ENCODE measurements around the gene CMTM2. TPM values are rescaled to one million over a fixed set of nuclear protein-coding genes. Genes with fewer than 3 reads are reported as not detected.

The CMTM2 gene
- polyA plus RNA-seq, 1 experiment, result not detected

GRCh38 chr16:66600477-66600876 is 21.2 kb downstream of the CMTM2 start:
- Histone ChIP-seq H3K36me3 (ENCODE audit: control insufficient read depth, insufficient read depth, low read length) (no peaks in the 10 kb centered on the region), H3K4me3 (ENCODE audit: low read depth, low read length) (no peak overlapping the region), H3K27me3 (ENCODE audit: control insufficient read depth, insufficient read depth, low read length) (peaks cover 2% of the 10 kb centered on the region; the same call in 1 of the 2 replicates)
- no peak for TF ChIP-seq CTCF (IDR thresholded peaks at IDR 0.05; ENCODE audit: insufficient read depth, low read depth, low read length)
- CTCF ChIA-PET, result no interaction called here
- DNase-seq (ENCODE audit: low read depth), result no peak
- POLR2A ChIA-PET, result no interaction called here

DNA sequence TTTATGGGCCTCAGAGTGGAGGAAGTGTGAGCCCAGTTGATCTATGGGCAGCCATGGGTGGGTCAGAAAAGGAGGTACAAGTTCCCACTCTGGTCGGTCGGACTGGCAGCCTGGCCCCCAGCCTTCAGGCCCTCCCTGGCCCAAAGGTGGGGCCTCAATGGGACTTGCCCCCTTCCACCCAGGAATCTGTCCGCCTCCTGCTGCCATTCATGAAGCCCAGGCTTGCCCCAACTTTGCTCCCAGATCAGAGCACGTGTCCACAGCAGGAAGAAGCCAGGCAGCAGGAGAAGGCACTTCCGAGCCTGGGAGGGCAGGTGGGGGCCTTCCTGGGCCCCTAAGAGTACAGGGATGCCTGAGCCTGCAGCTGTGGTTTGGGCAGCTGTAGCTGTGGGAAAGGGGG is 22.2 kb downstream of the CMTM2 start:
- no peak overlapping the region for H3K4me3 ChIP-seq (ENCODE audit: low read depth, low read length)
- H3K27me3 ChIP-seq (ENCODE audit: control insufficient read depth, insufficient read depth, low read length), result peaks cover 2% of the 10 kb centered on the region; the same call in 1 of the 2 replicates
- ChIA-PET CTCF (interaction anchor here (0.5 to 1.2 kb wide), 3 partner anchors 12 to 93 kb away, joined by 3 read pairs; no protein-coding TSS in a partner anchor), POLR2A (interaction anchor here (0.7 kb wide), 1 partner anchor 150 kb away, joined by 6 read pairs; the partner anchor contains the start of gene DYNC1LI2)
- no peak for DNase-seq (ENCODE audit: low read depth)
- H3K36me3 ChIP-seq (ENCODE audit: control insufficient read depth, insufficient read depth, low read length), result peaks cover 2% of the 10 kb centered on the region; the same call in 1 of the 2 replicates
- TF ChIP-seq CTCF (IDR thresholded peaks at IDR 0.05; ENCODE audit: insufficient read depth, low read depth, low read length), result no peak

DNA sequence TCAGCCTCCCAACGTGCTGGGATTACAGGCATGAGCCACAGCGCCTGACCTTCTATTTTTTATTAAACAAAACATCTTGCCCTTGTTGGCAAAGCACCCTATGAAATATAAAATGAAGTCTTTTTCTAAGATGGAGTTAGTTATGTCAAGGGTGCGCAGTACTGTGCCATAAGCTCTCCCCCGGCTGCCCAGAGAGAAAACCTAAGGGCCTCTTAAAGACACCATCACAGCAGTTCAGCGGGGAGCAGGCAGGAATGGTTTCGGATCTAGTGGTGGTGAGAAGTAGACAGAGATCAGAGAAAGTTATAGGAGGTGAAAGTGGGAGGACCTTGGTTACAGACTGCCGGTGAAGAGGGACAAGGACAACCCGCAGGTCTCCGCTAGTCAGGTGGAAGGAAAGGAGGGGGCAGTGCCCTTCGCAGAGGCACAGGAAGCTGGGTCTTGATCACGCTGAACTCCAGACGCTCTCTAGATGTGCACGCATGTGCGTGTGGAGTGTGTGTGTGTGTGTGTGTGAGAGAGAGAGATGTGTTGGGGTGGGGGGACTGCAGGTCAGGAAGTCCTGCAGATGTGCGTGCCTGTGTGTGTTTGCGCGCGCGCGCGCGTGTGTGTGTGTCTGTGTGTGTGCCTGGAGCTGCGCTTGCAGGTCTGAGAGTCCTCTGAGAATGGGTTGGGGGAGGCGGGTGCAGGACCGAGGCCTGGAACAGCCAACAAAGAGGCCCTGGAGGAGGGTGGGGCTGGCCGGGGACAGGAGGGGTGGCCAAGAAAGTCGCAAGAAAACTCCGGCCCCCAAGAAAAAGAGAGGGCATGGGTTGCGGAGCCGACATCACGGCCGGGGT is 24.5 kb downstream of the CMTM2 start:
- ChIA-PET POLR2A (interaction anchor here (0.6 kb wide), 1 partner anchor 92 kb away, joined by 4 read pairs; no protein-coding TSS in a partner anchor), CTCF (interaction anchor here (0.6 to 3.1 kb wide), 14 partner anchors 10 to 257 kb away, joined by 3 to 21 read pairs (median 4); partner anchors contain the start of gene CMTM2)
- Histone ChIP-seq H3K27me3 (ENCODE audit: control insufficient read depth, insufficient read depth, low read length) (peaks cover 2% of the 10 kb centered on the region; the same call in 1 of the 2 replicates), H3K4me3 (ENCODE audit: low read depth, low read length) (peak overlapping the region; percentile 87), H3K36me3 (ENCODE audit: control insufficient read depth, insufficient read depth, low read length) (peaks cover 3% of the 10 kb centered on the region; the same call in 1 of the 2 replicates)
- peak; percentile 31 for DNase-seq (ENCODE audit: low read depth)
- TF ChIP-seq CTCF (IDR thresholded peaks at IDR 0.05; ENCODE audit: insufficient read depth, low read depth, low read length), result no peak

- DNase-seq (ENCODE audit: low read depth), result no peak
- Histone ChIP-seq H3K4me3 (ENCODE audit: low read depth, low read length) (peak within 1 kb of the TSS; percentile 87), H3K27me3 (ENCODE audit: control insufficient read depth, insufficient read depth, low read length) (peaks cover 2% of the 10 kb centered on the region; the same call in 1 of the 2 replicates), H3K36me3 (ENCODE audit: control insufficient read depth, insufficient read depth, low read length) (peaks cover 10% of the 10 kb centered on the region)
- ChIA-PET POLR2A (interaction anchor here (0.6 kb wide), 2 partner anchors 91 to 137 kb away, joined by 4 to 19 read pairs; no protein-coding TSS in a partner anchor), CTCF (interaction anchor here (0.6 to 3.1 kb wide), 18 partner anchors 11 to 256 kb away, joined by 3 to 21 read pairs (median 4); partner anchors contain the start of gene CMTM2)
- peak; percentile 60 for TF ChIP-seq CTCF (IDR thresholded peaks at IDR 0.05; ENCODE audit: insufficient read depth, low read depth, low read length)
These were observed 25.3 kb downstream of the CMTM2 start, which contains the start of gene CMTM3 for GRCh38 chr16:66604376-66605176. Gene CMTM3, plus strand, starts transcription at chr16:66604704. Its CDS starts 102 bp downstream, at chr16:66604806.

All from BJ (cell line).